Kidney (tissue), 14 donors: ENCODE results near the gene VPS37D. TPM values are rescaled to one million over a fixed set of nuclear protein-coding genes. Genes with fewer than 3 reads are reported as not detected.

Experiments used
- DNase-seq, 5 donors: peaks; one replicate each; pipeline ENCODE4 v3.0.0-alpha.2; 2013 to 2020
- FAIRE-seq: peaks from 2 replicates; lab custom pipeline; 2012; peaks lifted over from hg19 to GRCh38; lab: Jason Lieb, UNC
- H3K27ac ChIP-seq, 2 donors: one replicate each; pipeline ENCODE4 v1.7.0; 2013; ENCODE audit warnings: low read depth in 2 of 2, low read length in 2 of 2, inconsistent platforms in 1 of 2
- H3K27me3 ChIP-seq: one replicate; pipeline ENCODE4 v1.7.1; 2013; ENCODE audit warnings: low read length, inconsistent platforms; ENCODE audit not compliant: control insufficient read depth, insufficient read depth
- H3K36me3 ChIP-seq, 3 donors: one replicate each; pipeline versions ENCODE4 v1.7.0 to v1.7.1; 2013; ENCODE audit warnings: low read length in 3 of 3, control low read depth in 1 of 3, inconsistent platforms in 1 of 3; ENCODE audit not compliant: insufficient read depth in 3 of 3, control insufficient read depth in 2 of 3
- H3K4me1 ChIP-seq, 3 donors: one replicate each; pipeline versions ENCODE4 v1.7.0 to v1.7.1; 2013; ENCODE audit warnings: low read length in 3 of 3, inconsistent platforms in 1 of 3, low read depth in 1 of 3; ENCODE audit not compliant: control insufficient read depth in 2 of 3, insufficient read depth in 2 of 3
- H3K4me3 ChIP-seq, 3 donors: one replicate each; pipeline versions ENCODE4 v1.7.0 to v1.8.1; 2013; ENCODE audit warnings: low read length in 3 of 3, control low read depth in 1 of 3, inconsistent platforms in 1 of 3
- H3K9ac ChIP-seq, 3 donors: one replicate each; pipeline versions ENCODE4 v1.7.0 to v1.7.1; 2013; ENCODE audit warnings: low read length in 3 of 3, control low read depth in 1 of 3, inconsistent platforms in 1 of 3
- H3K9me3 ChIP-seq, 3 donors: one replicate each; pipeline versions ENCODE4 v1.7.0 to v1.7.1; 2013; ENCODE audit warnings: low read length in 3 of 3, control low read depth in 1 of 3, inconsistent platforms in 1 of 3; ENCODE audit not compliant: control insufficient read depth in 2 of 3, insufficient read depth in 1 of 3
- CTCF ChIP-seq: IDR thresholded peaks from 3 replicates; pipeline ENCODE4 v1.5.1; 2012; ENCODE audit warnings: mild to moderate bottlenecking, moderate library complexity, borderline replicate concordance; ENCODE audit not compliant: insufficient read depth; ENCODE audit errors: extremely low read depth
- intact Hi-C: fragments of 100-400 bp; cut with DNase I; formaldehyde crosslinking; loops from one replicate; pipeline ENCODE4 v1.11.1; 2022
- polyA plus RNA-seq: library from polyadenylated mRNA; stranded (reverse); fragments of 350-450 nt; fragmentation: Illumina TruSeq; extraction: RNeasy Lipid Tissue Mini Kit (QIAGEN cat#74804); gene quantifications from one replicate; pipeline ENCODE4 v1.2.3, GENCODE V29; 2014; ENCODE audit warnings: low read depth, low replicate concordance; ENCODE audit not compliant: insufficient read depth
- total RNA-seq: library from RNA; stranded (reverse); fragmentation: NEBNext Ultra II Directional; extraction: Animal tissue kit (Norgen Biotek cat#: 25700); gene quantifications from one replicate; pipeline ENCODE4 v1.2.1, GENCODE V29; 2021
- donor health status: control.
- donor health status: control.
- donor health status: control.
- donor health status: control.
- donor health status: control.
- donor health status: DM: yes; HTN: yes; CAD: no.
- donor health status: Normal renal cell carcinoma (clear cell type).

The VPS37D gene
- total and polyA plus RNA-seq, 2 donors from 2014 or later, result 13.2 to 19.3 TPM

- Histone ChIP-seq H3K9ac (no peak overlapping the region), H3K27me3 (peaks cover 4% of the 10 kb centered on the region), H3K4me3 (no peak overlapping the region), H3K9me3 (no peaks in the 10 kb centered on the region), H3K36me3 (no peaks in the 10 kb centered on the region), H3K4me1 (peaks cover 0 to 3% (median 0%) of the 10 kb centered on the region in 3 donors), H3K27ac (no peak overlapping the region)
- peak in 1 of 5 donors; percentile 44 for DNase-seq
- FAIRE-seq, result no peak
- no peak for TF ChIP-seq CTCF
- intact Hi-C loops, result no loop called here
Observed at GRCh38 chr7:73626814-73627213, 40.8 kb upstream of the VPS37D start.

DNA sequence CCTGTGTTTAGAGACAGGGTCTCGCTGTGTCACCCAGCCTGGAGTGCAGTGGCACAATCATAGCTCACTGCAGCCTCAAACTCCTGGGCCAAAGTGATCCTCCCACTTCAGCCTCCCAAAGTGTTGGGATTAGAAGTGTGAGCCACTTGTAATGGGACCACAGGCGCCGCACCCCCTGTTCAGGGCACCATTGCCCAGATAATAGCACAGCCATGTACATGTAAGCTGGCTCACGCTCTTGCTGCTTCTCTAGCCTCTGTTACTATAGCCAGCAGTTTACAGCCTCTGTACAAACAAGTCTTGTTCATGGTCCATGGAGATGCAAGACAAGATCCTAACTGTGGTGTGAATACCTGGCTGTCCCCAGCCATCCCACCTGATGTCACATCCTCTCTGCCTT lies 39.1 kb upstream of the VPS37D start:
- H3K27ac ChIP-seq, result no peak overlapping the region
- no peaks in the 10 kb centered on the region for H3K36me3 ChIP-seq
- H3K9ac ChIP-seq, result no peak overlapping the region
- no peak for FAIRE-seq
- no peaks in the 10 kb centered on the region for H3K9me3 ChIP-seq
- peaks cover 2% of the 10 kb centered on the region for H3K27me3 ChIP-seq
- no peak overlapping the region for H3K4me3 ChIP-seq
- H3K4me1 ChIP-seq, result no peaks in the 10 kb centered on the region
- TF ChIP-seq CTCF, result no peak
- intact Hi-C loops, result no loop called here
- DNase-seq, result no peak

GRCh38 chr7:73631558-73631957 lies 36.1 kb upstream of the VPS37D start:
- H3K4me3 ChIP-seq, result no peak overlapping the region
- no peaks in the 10 kb centered on the region for H3K9me3 ChIP-seq
- no peak for DNase-seq
- no peaks in the 10 kb centered on the region for H3K4me1 ChIP-seq
- TF ChIP-seq CTCF, result no peak
- no peaks in the 10 kb centered on the region for H3K36me3 ChIP-seq
- FAIRE-seq, result no peak
- no peak overlapping the region for H3K9ac ChIP-seq
- H3K27ac ChIP-seq, result no peak overlapping the region
- no peaks in the 10 kb centered on the region for H3K27me3 ChIP-seq
- intact Hi-C loops, result no loop called here

GRCh38 chr7:73633323-73633722 lies 34.3 kb upstream of the VPS37D start:
- Histone ChIP-seq H3K27me3 (no peaks in the 10 kb centered on the region), H3K27ac (no peak overlapping the region), H3K4me1 (no peaks in the 10 kb centered on the region), H3K4me3 (no peak overlapping the region), H3K9ac (no peak overlapping the region), H3K36me3 (no peaks in the 10 kb centered on the region), H3K9me3 (no peaks in the 10 kb centered on the region)
- intact Hi-C loops, result no loop called here
- DNase-seq (no peak), FAIRE-seq (no peak)
- TF ChIP-seq CTCF, result no peak
